AG09309 (cell line): ENCODE data around the gene EHBP1.

Experiments
- DNase-seq: peaks from one replicate; pipeline ENCODE4 v3.0.0-alpha.2; 2010; ENCODE audit warnings: low read depth
- H3K4me3 ChIP-seq: 2 replicates; pipeline ENCODE4 v1.5.1; 2011; ENCODE audit warnings: mild to moderate bottlenecking, low read depth, low read length, moderate library complexity; ENCODE audit not compliant: control insufficient read depth
- TF ChIP-seq, protein P1 (sequence below): IDR thresholded peaks from 2 replicates; pipeline ENCODE4 v1.5.1; 2011; ENCODE audit warnings: mild to moderate bottlenecking, low read depth, low read length, inconsistent platforms; ENCODE audit not compliant: insufficient read depth, control insufficient read depth; ENCODE audit errors: missing control alignments

The EHBP1 gene

DNA sequence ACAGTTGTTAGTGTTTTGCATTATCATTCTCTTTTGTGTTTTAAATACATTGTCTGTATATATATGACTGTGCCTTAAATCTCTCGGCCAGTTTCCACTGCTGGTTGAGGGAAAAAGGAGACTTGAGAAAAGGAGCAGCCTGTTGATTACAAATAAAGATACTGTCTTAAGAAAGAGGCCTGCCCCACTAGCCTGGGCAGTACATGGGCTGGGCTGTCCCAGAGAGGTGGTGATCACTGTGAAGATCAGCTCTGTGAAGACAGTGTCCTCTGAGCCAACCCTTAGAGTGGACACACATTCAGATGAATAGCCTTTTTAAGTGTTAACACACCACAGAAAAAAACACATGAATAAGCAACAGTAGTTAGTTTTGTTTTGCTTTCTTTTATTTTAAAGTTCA is 335.1 kb downstream of the EHBP1 start:
- DNase-seq = no peak
- H3K4me3 ChIP-seq = no peak overlapping the region
- TF ChIP-seq, protein P1, sequence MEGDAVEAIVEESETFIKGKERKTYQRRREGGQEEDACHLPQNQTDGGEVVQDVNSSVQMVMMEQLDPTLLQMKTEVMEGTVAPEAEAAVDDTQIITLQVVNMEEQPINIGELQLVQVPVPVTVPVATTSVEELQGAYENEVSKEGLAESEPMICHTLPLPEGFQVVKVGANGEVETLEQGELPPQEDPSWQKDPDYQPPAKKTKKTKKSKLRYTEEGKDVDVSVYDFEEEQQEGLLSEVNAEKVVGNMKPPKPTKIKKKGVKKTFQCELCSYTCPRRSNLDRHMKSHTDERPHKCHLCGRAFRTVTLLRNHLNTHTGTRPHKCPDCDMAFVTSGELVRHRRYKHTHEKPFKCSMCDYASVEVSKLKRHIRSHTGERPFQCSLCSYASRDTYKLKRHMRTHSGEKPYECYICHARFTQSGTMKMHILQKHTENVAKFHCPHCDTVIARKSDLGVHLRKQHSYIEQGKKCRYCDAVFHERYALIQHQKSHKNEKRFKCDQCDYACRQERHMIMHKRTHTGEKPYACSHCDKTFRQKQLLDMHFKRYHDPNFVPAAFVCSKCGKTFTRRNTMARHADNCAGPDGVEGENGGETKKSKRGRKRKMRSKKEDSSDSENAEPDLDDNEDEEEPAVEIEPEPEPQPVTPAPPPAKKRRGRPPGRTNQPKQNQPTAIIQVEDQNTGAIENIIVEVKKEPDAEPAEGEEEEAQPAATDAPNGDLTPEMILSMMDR = no peak

DNA sequence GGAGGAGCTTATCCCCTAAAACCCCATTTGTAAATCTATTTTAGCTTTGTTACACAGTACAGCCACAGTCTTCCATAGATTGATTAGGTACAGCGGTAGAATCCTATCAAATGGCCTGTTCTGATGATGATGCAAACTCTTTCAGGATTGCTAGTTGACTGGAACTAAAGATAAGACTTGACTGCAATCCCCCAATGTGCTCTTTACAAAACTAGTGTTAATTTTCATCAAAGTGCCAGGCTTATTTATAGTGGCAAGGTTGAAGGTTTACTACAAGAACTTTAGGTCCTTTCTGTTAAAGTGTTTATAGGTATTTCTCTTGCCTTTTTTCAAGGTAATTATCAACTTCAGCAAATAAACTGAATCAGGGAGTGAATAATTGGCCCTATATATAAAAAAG is 336.1 kb downstream of the EHBP1 start:
- TF ChIP-seq, protein P1 = no peak
- no peak for DNase-seq
- no peak overlapping the region for H3K4me3 ChIP-seq

DNA sequence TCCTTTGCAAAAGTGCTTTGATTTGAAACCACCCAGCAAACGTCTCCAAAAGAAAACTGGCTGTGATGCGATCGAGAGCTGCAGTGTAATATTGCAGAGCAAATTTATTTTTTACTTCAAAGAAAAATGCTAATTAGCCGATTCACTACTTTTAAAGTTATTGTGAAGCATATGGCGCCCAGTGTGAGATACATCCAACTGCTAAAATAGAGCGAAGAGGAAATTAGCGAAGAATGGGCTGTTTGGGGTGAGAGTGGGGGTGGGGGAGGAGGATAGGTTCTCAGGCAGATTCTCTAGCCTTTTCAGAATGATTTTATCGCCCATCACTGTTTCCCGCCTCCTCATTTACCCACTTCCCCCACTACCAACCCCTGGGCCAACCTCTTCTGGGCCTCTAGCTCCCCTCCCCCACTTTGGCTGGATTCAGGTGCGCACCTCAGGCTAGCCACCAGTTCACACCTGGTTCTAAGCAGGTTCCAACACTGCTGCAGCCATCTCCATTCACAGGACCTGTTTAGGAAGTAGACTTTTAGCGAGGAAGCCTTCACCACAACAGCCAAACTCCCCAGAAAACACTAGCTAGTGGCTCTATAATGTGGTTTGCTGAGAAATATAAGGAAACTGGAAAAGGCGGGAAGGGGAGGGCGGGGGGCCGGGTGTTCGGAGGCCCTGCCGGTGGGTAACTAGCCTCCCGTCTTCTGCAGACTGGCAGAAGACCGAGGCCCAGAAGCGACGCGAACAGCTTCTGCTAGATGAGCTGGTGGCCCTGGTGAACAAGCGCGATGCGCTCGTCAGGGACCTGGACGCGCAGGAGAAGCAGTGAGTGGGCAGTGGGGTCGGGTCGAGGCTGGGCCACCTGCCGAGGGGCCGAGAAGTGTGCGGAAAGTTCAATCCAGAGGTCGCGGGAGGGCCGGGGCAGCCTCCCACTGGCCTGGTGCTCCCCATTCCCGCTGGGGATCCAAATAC is 339.1 kb downstream of the EHBP1 start:
- TF ChIP-seq, protein P1 = no peak
- DNase-seq = no peak
- H3K4me3 ChIP-seq = no peak overlapping the region

DNA sequence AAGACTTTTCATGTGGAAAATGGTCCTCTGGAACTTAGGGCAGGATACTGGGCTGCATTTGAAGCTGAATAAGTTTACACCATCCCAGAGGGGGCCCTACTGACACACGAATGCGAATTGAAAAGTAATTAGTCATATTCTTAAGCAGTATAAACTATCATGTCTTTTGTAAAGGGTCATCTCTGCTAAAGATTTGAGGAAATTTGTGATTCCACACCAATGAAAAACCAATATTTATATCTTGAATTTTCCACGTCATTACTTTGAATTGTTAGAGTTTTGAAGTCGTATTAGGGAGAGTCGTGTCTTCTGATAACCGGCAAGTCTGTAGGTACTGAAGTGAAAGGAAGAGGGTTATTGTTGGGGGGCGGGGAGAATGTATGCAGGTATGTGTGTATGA is 341.0 kb downstream of the EHBP1 start:
- TF ChIP-seq, protein P1 = no peak
- H3K4me3 ChIP-seq = no peak overlapping the region
- DNase-seq = no peak

DNA sequence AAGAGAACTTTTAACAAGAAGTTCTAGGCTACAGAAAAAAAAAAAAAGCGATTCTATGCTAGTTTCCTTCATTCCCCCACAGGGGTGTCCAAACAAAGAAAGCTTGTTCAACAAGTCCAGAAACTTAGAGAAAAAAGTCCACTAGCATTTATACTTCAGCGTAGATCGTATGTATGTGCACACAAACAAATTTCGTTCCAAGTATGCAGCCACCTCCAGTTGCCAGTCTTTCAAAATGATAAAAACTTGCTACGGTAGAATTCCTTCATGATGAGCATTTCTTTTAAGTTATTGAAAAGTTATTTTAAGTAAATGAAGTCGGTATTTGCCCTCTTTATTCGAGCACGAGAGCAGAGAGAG is 341.4 kb downstream of the EHBP1 start:
- TF ChIP-seq, protein P1 = no peak
- H3K4me3 ChIP-seq = no peak overlapping the region
- DNase-seq = no peak

DNA sequence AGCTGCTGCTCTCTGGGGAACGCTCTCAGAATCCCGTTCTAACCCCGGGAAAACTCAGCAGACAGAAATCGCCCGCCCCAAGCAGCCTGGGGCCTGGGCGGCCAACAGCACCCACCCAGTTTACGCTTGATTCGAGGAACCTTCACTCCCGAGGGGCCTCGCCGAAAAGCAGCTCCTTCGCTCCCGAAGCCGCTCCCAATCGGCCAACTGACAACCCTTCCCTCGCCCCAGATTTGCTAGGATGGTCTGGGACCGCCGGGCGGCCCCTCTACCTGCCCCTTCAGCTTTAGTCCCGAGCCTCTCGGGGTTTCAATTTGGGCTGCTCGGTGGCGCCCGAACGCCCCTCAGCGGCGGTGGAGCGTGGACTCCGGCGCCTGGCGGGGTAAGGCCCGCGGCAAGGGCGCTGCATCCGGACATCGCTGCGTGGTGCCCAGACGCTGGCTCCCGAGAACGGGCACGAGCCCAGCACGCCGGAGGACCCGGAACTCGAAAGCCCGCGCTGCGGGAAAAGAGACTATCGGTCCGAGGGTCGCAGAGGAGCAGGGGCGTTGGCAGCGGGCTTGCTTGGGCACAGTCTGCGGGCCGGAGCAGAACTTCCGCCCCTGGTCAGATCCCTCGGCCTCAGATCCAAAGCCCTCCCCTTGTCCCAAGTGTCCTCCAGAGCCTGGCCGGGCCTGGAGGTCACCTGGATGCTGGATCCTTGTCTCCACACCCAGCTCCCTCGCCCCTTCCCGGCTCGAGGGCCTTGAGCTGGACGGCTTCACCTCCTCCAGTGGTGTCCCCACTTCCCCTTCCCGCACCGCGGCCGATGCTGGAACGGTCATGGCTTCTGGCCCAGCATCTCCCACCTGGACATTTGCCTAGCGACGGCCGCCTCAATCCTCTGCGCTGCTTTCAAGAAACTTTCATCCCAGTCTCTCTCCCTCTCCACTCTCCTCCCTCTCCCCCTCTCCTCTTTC is 342.1 kb downstream of the EHBP1 start:
- no peak for DNase-seq
- no peak overlapping the region for H3K4me3 ChIP-seq
- TF ChIP-seq, protein P1 = no peak
